UCSD-AML1 (cell line): ENCODE results near the gene HEY2.
"Not testable (repeated sequence)": the region's sequence is repeated elsewhere in the genome, so short reads cannot be mapped to it uniquely, and the experiment has no call there.

Experiments used
- DNase-seq: peaks from one replicate; lab custom pipeline; 2025; ENCODE audit not compliant: unreplicated experiment; lab: John Stamatoyannopoulos, UW

HEY2 gene

DNA sequence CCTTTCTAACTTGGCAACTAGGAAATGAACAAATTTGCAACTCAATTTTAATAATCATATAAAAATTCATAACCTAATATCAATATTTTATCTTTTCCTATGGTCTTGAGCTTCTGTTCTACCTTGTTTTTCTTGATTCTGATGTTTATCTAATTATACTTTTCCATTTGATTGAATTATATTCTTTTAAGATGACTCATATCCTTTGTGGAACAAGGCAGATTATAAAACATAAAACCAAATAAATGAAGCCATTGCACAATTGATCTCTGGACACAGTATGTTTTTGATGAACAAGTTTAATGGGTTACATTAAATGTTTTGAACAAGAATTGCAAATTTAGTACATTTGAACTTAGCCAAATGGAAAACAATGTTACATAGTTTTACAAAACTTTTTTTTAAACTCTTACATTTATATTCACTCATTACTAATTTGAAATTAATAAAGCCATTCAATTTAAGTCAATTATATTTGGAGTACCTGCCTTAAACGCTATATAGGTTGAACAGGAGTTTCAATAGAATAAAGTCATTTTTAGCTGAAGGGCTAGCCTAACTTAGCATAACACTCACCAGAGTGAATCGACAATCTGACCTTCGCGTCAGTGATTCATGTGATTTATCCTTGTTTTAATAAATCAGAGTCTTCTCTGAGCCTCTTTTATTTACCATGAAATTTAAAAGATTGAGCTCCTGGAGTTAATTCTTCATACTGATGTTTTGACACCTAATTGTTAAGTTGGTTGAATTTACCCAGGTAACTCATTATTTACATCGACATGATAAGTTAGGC lies 45.1 kb downstream of the HEY2 start:
- DNase-seq, result no peak

DNA sequence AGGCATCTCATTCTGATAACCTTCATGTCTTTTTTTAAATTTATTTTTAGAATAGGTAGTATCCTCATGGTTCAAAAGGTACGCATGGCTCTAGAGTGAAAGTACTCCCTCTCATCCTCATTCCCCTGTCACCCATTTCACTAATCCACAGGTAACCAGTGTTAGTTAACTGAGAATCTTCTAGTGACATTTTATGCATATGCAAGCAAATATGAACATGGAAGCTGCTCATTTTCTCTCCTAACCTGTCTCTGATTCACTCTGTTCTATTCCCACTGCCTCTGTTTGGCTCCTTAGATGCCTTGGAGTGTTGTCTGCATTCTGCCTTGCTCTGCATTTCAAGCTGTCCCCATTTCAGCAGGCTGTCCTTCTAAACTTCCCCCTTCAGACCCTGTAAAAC lies 45.9 kb downstream of the HEY2 start:
- no peak for DNase-seq

DNA sequence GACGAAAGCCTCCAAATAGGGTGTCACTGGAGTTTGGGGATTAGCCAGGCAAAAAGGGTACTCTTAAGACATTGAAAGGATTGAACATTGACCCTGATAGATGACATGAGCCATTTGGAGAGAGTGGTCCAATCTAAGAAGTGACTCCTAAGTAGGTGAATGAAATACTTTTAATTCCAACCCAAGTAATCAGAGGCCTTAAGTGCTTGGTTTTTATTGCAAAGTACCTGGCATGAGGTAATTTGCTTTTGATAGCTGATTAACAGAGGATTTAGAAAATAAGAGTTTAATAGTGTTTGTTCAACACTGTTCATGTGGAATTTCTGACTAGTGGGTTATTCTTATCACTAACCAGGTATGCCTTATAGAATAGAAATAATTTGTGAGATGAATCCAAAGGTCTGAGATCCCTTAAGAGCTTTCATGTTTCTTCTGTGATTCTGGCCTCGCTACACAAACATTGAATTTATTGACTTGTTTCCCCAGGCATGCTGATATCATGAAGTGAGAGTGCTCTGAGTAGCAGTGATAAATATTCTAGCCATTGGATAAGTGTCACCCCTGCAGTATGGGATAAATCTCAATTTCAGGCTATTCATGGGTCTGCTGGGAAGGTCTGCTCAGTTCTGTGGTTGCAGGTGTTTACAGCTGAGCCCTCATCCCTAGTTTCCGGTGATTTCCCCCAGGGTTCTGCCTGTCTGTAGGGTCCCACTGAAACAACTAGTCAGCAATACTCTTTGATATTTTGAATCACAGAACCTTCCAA lies 47.9 kb downstream of the HEY2 start:
- DNase-seq, result no peak

DNA sequence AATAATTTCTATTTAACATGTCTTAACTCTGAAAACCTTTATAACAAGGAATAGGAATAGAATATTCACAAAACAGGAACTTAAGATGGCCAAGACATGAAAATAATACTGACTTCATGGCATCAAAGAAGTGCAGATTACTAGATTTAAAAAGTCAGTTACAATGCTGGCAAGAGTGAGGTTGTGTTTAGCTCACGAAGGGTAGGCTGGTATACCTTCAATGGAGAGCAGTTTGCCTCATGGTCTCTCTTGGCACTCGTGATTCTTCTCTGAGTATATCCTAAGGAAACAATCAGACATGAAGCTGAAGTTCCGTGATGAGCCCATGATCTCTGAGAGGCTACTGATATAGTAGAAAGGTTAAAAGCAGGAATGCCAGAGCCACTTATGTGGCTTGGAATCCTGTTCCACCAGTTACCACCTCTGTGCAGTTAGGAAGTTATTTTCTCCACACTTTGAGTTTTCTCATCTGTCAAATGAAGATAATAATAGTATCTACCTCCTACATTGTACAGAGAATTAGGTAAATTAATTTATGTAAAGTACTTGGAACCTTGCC lies 48.5 kb downstream of the HEY2 start:
- no peak for DNase-seq

DNA sequence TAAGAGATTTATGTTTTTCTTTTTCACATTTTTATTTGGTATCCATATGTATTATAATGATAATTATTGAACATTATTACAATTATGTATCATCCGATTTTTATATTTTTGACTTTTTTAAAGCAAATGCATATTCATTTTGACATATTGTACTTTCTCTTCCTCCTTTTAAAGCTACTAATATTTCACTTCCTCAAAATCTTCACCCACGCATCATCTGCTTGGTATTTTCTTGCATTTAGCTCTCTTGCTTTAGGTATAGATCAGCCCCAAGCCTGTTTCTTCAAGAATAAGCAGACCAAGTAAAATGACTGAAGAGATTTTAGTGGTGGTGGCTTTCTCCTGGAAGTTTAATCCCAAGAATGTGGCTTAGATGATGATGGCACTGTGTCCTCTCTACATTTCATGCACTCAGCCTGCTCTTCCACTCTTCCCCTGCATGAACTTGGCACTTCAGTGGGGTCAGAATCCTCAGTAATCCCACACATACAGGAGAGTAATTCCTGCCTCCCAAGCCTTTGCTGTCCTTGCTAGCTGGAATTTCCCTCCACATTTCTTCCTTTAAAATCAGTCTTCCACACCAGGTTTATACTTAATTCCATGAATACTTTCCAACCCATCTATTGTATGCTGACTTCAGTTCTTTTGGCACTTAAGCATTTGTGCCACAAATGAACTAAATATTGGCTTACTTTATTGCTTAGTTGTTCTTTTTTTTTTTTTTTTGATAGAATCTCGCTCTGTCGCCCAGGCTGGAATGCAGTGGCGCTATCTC lies 49.5 kb downstream of the HEY2 start:
- no peak for DNase-seq

DNA sequence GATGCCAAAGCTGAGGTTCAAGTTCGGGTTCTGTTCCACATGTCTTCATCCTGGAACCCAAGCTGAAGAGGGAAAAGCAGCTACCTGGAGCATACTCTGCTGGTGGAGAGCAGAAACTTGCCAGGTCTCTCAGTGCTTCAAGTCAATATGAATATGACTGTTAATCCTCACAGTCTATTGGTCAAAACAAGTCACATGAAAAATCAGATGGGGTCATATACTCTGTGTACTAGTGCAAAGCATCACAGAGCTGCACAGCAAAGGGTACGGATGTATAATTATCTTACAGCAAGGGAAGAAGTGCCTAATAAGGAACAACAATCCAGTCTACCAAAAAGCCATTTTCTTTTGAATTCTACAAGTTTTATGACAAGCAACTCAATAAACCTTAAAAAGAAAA lies 53.0 kb downstream of the HEY2 start:
- no peak for DNase-seq

DNA sequence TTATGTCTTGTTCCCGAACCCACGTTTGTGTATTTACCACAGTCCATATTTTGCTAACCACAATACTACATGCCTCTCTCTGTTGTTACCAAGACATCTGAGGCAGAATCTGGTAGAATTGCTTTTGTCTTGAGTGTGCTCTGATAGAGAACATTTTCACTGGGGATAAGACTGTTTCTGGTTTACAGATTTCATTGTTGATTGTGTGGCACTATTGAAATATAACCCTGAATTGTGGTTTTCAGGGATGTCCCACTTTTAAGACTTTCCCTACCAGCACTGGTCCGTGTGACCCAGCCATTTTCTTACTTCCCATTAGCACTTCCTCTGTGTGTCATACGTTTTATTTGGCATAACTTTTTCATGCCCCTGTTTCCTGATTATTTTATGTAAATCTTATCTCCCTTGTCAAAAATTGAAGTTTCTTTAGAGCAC lies 53.5 kb downstream of the HEY2 start:
- DNase-seq, result peak; percentile 9

- DNase-seq, result no peak
Observed at GRCh38 chr6:125804264-125804663, 54.8 kb downstream of the HEY2 start.

DNA sequence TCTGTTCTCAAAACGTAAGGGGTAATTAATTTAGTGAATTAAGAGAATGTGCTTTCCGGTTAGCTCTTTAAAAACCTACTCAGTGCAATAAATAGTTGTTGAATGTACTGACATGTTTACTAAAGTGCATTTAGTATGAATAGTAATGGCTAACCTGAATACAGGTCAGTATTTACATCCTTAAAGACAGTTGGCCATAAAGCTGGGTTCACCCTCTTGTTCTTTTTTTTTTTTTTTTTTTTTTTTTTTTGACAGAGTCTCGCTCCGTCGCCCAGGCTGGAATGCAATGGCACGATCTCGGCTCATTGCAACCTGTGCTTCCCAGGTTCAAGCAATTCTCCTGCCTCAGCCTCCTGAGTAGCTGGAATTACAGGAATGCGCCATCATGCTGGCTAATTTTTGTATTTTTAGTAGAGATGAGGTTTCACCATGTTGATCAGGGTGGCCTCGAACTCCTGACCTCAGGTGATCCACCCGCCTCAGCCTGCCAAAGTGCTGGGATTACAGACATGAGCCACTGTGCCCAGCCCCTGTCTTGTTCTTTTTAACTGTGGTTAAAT lies 55.5 kb downstream of the HEY2 start:
- DNase-seq, result not testable (repeated sequence)

DNA sequence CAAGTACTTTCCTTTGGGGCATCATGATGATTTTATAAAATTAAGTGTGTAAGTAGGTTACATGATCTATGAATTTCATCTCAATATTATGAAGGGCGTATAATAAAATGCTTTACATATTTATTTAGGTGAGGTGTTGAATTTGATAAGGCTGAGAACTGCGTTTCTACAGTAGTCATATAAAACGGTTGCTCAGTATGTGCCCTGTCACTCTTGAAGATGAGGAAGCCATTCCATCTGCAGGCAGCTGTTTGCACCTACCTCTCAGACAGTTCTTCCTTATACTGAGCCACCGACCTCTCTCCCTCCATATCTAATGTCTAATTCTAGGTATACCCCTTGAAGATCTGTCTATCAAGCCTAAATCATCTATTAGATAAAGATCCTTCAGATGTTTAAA lies 57.4 kb downstream of the HEY2 start:
- no peak for DNase-seq

GRCh38 chr6:125807293-125807692 lies 57.9 kb downstream of the HEY2 start:
- DNase-seq, result no peak

DNA sequence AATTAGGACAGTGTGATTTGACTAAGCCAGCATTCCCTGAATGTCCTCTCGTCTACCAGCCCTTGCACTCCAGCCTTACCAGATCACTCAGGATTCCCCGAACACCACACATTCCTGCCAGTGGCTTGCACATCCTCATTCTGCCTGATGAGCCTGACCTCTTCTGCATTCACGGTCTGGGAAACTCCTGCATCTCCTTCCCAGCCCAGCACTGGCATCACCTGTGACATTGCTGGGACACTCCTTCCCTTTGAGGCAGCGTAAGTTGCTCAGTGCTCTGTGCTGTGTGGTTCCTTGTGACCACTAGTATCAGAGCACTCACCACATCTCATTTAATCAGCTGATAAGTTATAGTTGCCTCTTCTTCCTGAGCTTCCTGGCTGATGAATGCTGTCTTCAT lies 58.6 kb downstream of the HEY2 start:
- DNase-seq, result peak; percentile 10

- DNase-seq, result no peak
Observed at GRCh38 chr6:125808591-125808990, 59.2 kb downstream of the HEY2 start.

GRCh38 chr6:125809570-125810170 lies 60.2 kb downstream of the HEY2 start:
- DNase-seq, result no peak

DNA sequence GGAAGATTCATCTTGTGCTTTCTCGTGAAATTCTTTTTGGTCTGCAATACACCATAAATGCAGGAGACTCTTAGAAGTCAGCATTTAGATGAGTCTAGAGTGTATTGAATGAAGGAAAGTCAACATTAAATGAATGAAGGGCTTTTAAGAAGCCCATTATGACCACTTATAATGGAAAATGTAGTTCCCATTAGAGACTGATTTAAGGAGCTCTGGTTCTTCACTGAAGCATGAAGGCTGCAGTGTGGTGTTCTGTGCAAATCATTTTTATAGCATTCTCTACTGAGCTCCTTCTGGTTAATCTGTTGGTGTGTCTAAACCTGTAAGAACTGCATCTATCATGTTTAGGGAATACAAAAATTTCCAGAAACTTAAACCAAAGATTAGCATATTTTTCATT lies 61.0 kb downstream of the HEY2 start:
- no peak for DNase-seq
